Natural killer cell treated with Interleukin-12 subunit alpha and Interleukin-12 subunit beta and Interleukin-15 and Interleukin-18, amount 100 ng/mL, for 72 hours (primary cell): ENCODE results near the gene MAP3K8. TPM values are rescaled to one million over a fixed set of nuclear protein-coding genes. Genes with fewer than 3 reads are reported as not detected.
A peak's percentile ranks its signal among the peaks of the same experiment; 100 is the strongest.

Source experiments
- ATAC-seq, 2 donors: fragments of 150-1000 bp; cut with Tn5 transposase in 1 of 2; sonication (Bioruptor Pico), chemical (Tn5 transposase) in 1 of 2; 2 replicates each; pipeline ENCODE4 v1.10.0; 2021
- DNase-seq: peaks from one replicate; pipeline ENCODE4 v3.0.0; 2022; ENCODE audit warnings: low spot score
- H3K27ac Mint-ChIP-seq, 2 donors: 1 replicate in 1 of 2; 2 replicates in 1 of 2; pipeline ENCODE4 v1.8.0; 2022; ENCODE audit warnings: mixed read lengths in 2 of 2, mild to moderate bottlenecking in 1 of 2, moderate library complexity in 1 of 2
- H3K27me3 Mint-ChIP-seq, 2 donors: 1 replicate in 1 of 2; 2 replicates in 1 of 2; pipeline ENCODE4 v1.8.0; 2022; ENCODE audit warnings: mixed read lengths in 2 of 2
- H3K36me3 Mint-ChIP-seq: one replicate; pipeline ENCODE4 v1.8.0; 2022; ENCODE audit warnings: mixed read lengths
- H3K4me1 Mint-ChIP-seq, 2 donors: 1 replicate in 1 of 2; 2 replicates in 1 of 2; pipeline ENCODE4 v1.8.0; 2022; ENCODE audit warnings: low read depth in 2 of 2, mixed read lengths in 2 of 2, mild to moderate bottlenecking in 1 of 2
- H3K4me3 Mint-ChIP-seq: one replicate; pipeline ENCODE4 v1.8.0; 2022; ENCODE audit warnings: mixed read lengths
- H3K9me3 Mint-ChIP-seq: 2 replicates; pipeline ENCODE4 v1.8.0; 2022; ENCODE audit warnings: mixed read lengths
- total RNA-seq, 2 donors: library from RNA; stranded (reverse); gene quantifications; one replicate each; pipeline ENCODE4 v1.2.3, GENCODE V29; 2022

MAP3K8 gene
- total RNA-seq, 2 donors from 2014 or later: 239 to 355 TPM

GRCh38 chr10:30445711-30446110 lies 11.7 kb downstream of the MAP3K8 start:
- DNase-seq (no peak), ATAC-seq (no peak)
- Mint-ChIP-seq H3K36me3 (peaks cover 60% of the 10 kb centered on the region), H3K9me3 (no peaks in the 10 kb centered on the region), H3K27ac (peak overlapping the region; percentile 81 to 90), H3K4me3 (peak overlapping the region; percentile 60), H3K27me3 (no peaks in the 10 kb centered on the region), H3K4me1 (peaks cover 68 to 82% of the 10 kb centered on the region in 2 donors)

GRCh38 chr10:30447125-30447799 lies 13.3 kb downstream of the MAP3K8 start:
- Mint-ChIP-seq H3K4me1 (peaks cover 56 to 70% of the 10 kb centered on the region in 2 donors), H3K27me3 (no peaks in the 10 kb centered on the region), H3K27ac (peak overlapping the region; percentile 80 to 81), H3K4me3 (peak overlapping the region; percentile 68), H3K9me3 (no peaks in the 10 kb centered on the region), H3K36me3 (peaks cover 50% of the 10 kb centered on the region)
- DNase-seq (no peak), ATAC-seq (peak; percentile 87 to 91)

DNA sequence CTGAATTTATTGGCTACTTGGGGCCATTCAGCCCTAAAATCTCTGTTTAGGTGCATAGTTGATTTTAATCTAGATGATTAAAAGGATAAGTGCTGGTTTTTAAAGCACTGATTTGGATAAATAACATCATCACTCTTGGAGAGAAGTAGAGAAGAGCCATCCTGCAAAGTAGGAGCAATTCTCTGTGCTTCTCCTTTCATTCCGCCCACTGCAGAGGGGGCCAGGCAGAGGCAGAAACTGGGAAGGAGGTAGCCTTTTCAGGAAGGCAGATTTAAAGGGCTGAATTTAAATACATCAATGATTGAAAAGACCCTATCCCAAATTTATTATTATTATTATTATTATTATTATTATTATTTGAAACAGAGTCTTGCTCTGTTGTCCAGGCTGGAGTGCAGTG lies 14.1 kb downstream of the MAP3K8 start:
- Mint-ChIP-seq H3K36me3 (peaks cover 42% of the 10 kb centered on the region), H3K27me3 (no peaks in the 10 kb centered on the region), H3K9me3 (no peaks in the 10 kb centered on the region), H3K4me1 (peaks cover 48 to 62% of the 10 kb centered on the region in 2 donors), H3K4me3 (peak overlapping the region; percentile 68), H3K27ac (peak overlapping the region; percentile 80 to 81)
- ATAC-seq (no peak), DNase-seq (no peak)

- Mint-ChIP-seq H3K27ac (peak overlapping the region; percentile 91 to 94), H3K4me3 (peak overlapping the region; percentile 73), H3K36me3 (peaks cover 43% of the 10 kb centered on the region), H3K4me1 (peaks cover 45 to 50% of the 10 kb centered on the region in 2 donors), H3K27me3 (no peaks in the 10 kb centered on the region), H3K9me3 (no peaks in the 10 kb centered on the region)
- no peak for DNase-seq
- ATAC-seq: no peak
Observed at GRCh38 chr10:30453764-30454527, 20.0 kb downstream of the MAP3K8 start.

GRCh38 chr10:30454744-30455510 lies 20.9 kb downstream of the MAP3K8 start:
- Mint-ChIP-seq H3K4me1 (peaks cover 46% of the 10 kb centered on the region in 2 donors), H3K27ac (peak overlapping the region; percentile 91 to 94), H3K27me3 (no peaks in the 10 kb centered on the region), H3K36me3 (peaks cover 39% of the 10 kb centered on the region), H3K9me3 (no peaks in the 10 kb centered on the region), H3K4me3 (peak overlapping the region; percentile 73)
- DNase-seq (no peak), ATAC-seq (peak; percentile 2 to 63)

- DNase-seq (no peak), ATAC-seq (peak; percentile 71 to 79)
- peaks cover 39% of the 10 kb centered on the region for H3K36me3 Mint-ChIP-seq
Observed at GRCh38 chr10:30455816-30456215, 21.8 kb downstream of the MAP3K8 start.

GRCh38 chr10:30456266-30456665 lies 22.3 kb downstream of the MAP3K8 start:
- peak; percentile 75 for DNase-seq

More at GRCh38 chr10:30455816-30456215, 21.8 kb downstream of the MAP3K8 start:
- Mint-ChIP-seq H3K4me1 (peaks cover 46 to 47% of the 10 kb centered on the region in 2 donors), H3K4me3 (peak overlapping the region; percentile 73), H3K9me3 (no peaks in the 10 kb centered on the region), H3K27ac (peak overlapping the region; percentile 91 to 94), H3K27me3 (no peaks in the 10 kb centered on the region)

GRCh38 chr10:30459283-30459682 lies 25.3 kb downstream of the MAP3K8 start:
- no peak for DNase-seq
- Mint-ChIP-seq H3K27me3 (no peaks in the 10 kb centered on the region), H3K36me3 (peaks cover 40% of the 10 kb centered on the region), H3K4me1 (peaks cover 45 to 53% of the 10 kb centered on the region in 2 donors), H3K9me3 (no peaks in the 10 kb centered on the region), H3K4me3 (no peak overlapping the region), H3K27ac (peak overlapping the region; percentile 79 to 90)
- no peak for ATAC-seq

More at GRCh38 chr10:30456266-30456665, 22.3 kb downstream of the MAP3K8 start:
- Mint-ChIP-seq H3K27me3 (no peaks in the 10 kb centered on the region), H3K27ac (peak overlapping the region; percentile 91 to 94), H3K4me3 (peak overlapping the region; percentile 73), H3K36me3 (peaks cover 41% of the 10 kb centered on the region), H3K4me1 (peaks cover 49% of the 10 kb centered on the region in 2 donors), H3K9me3 (no peaks in the 10 kb centered on the region)
- peak; percentile 80 to 82 for ATAC-seq

GRCh38 chr10:30460121-30460520 lies 26.1 kb downstream of the MAP3K8 start:
- Mint-ChIP-seq H3K4me3 (peak overlapping the region; percentile 32), H3K4me1 (peaks cover 42 to 52% of the 10 kb centered on the region in 2 donors), H3K27ac (peak overlapping the region; percentile 79 to 90), H3K36me3 (peaks cover 32% of the 10 kb centered on the region), H3K27me3 (no peaks in the 10 kb centered on the region), H3K9me3 (no peaks in the 10 kb centered on the region)
- ATAC-seq: no peak
- no peak for DNase-seq

DNA sequence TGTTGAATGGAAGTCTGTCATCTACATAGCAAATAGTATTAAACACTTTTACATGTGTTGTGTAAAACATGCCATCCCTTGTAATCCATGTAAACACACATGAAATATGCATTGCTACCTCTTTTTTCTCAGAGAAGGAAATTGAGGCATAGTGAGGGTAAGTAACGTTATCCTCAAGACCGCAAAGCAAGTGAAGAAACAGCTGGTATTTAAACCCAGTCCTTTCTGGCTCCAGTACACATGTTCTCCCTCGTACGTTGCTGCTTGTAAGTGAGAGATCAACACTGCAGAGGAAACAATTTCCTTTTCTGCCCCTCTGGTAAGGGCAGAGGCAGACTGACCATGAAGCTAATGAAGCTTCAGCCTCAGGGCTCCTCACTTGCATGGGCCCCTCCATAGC lies 28.5 kb downstream of the MAP3K8 start:
- H3K36me3 Mint-ChIP-seq: peaks cover 28% of the 10 kb centered on the region
- no peaks in the 10 kb centered on the region for H3K9me3 Mint-ChIP-seq
- H3K4me1 Mint-ChIP-seq: peaks cover 28 to 60% of the 10 kb centered on the region in 2 donors
- no peaks in the 10 kb centered on the region for H3K27me3 Mint-ChIP-seq
- H3K27ac Mint-ChIP-seq: peak overlapping the region; percentile 79 to 88
- no peak overlapping the region for H3K4me3 Mint-ChIP-seq
- ATAC-seq: no peak
- no peak for DNase-seq

- Mint-ChIP-seq H3K27me3 (no peaks in the 10 kb centered on the region), H3K27ac (peak overlapping the region; percentile 69 to 88), H3K4me3 (no peak overlapping the region), H3K36me3 (peaks cover 23% of the 10 kb centered on the region), H3K4me1 (peaks cover 33 to 60% of the 10 kb centered on the region in 2 donors), H3K9me3 (no peaks in the 10 kb centered on the region)
- ATAC-seq: peak; percentile 52 to 53
- no peak for DNase-seq
Observed at GRCh38 chr10:30463944-30464451, 30.0 kb downstream of the MAP3K8 start.

GRCh38 chr10:30464675-30465074 lies 30.7 kb downstream of the MAP3K8 start:
- no peak for ATAC-seq
- peaks cover 34 to 60% of the 10 kb centered on the region in 2 donors for H3K4me1 Mint-ChIP-seq
- no peaks in the 10 kb centered on the region for H3K9me3 Mint-ChIP-seq
- H3K27ac Mint-ChIP-seq: peak overlapping the region; percentile 69 to 88
- DNase-seq: no peak
- H3K36me3 Mint-ChIP-seq: peaks cover 22% of the 10 kb centered on the region
- no peak overlapping the region for H3K4me3 Mint-ChIP-seq
- H3K27me3 Mint-ChIP-seq: no peaks in the 10 kb centered on the region

GRCh38 chr10:30466445-30466844 lies 32.5 kb downstream of the MAP3K8 start:
- H3K4me3 Mint-ChIP-seq: no peak overlapping the region
- DNase-seq (no peak), ATAC-seq (no peak)
- H3K9me3 Mint-ChIP-seq: no peaks in the 10 kb centered on the region
- H3K4me1 Mint-ChIP-seq: peaks cover 28 to 55% of the 10 kb centered on the region in 2 donors
- no peaks in the 10 kb centered on the region for H3K27me3 Mint-ChIP-seq
- H3K27ac Mint-ChIP-seq: peak overlapping the region; percentile 69 to 88
- peaks cover 9% of the 10 kb centered on the region for H3K36me3 Mint-ChIP-seq
